GM08714 (cell line): Measurements from ENCODE around the gene TBX2.
"Not testable (repeated sequence)": the region's sequence is repeated elsewhere in the genome, so short reads cannot be mapped to it uniquely, and the experiment has no call there.

ENCODE experiments used
- H3K4me3 ChIP-seq: fragments of 200-500 bp; sonication (Bioruptor generic); 2 replicates; pipeline ENCODE4 v1.5.1; 2014; ENCODE audit warnings: mild to moderate bottlenecking, low read length, inconsistent platforms
- ZNF274 ChIP-seq: IDR thresholded peaks from 2 replicates; pipeline ENCODE4 v1.6.1; 2012; ENCODE audit warnings: mild to moderate bottlenecking, low read depth, low read length

Gene TBX2

GRCh38 chr17:61447358-61447757 lies 47.7 kb downstream of the TBX2 start:
- no peak overlapping the region for H3K4me3 ChIP-seq
- no peak for TF ChIP-seq ZNF274

GRCh38 chr17:61448042-61448441 lies 48.4 kb downstream of the TBX2 start:
- TF ChIP-seq ZNF274, result no peak
- H3K4me3 ChIP-seq, result no peak overlapping the region

- H3K4me3 ChIP-seq, result not testable (repeated sequence)
Measured at GRCh38 chr17:61449140-61449539, 49.5 kb downstream of the TBX2 start.

GRCh38 chr17:61449707-61450640 lies 50.3 kb downstream of the TBX2 start:
- H3K4me3 ChIP-seq, result no peak overlapping the region
- TF ChIP-seq ZNF274, result no peak

GRCh38 chr17:61450641-61451537 lies 51.2 kb downstream of the TBX2 start:
- no peak for TF ChIP-seq ZNF274
- H3K4me3 ChIP-seq, result no peak overlapping the region

GRCh38 chr17:61451538-61452300 lies 52.1 kb downstream of the TBX2 start:
- TF ChIP-seq ZNF274, result no peak
- H3K4me3 ChIP-seq, result no peak overlapping the region

GRCh38 chr17:61452301-61453290 lies 53.0 kb downstream of the TBX2 start, which contains the start of gene TBX4:
Gene TBX4 (plus strand): TSS chr17:61452422. CDS start chr17:61456491, 4,069 bp downstream.
- no peak within 1 kb of the TSS for H3K4me3 ChIP-seq
- no peak for TF ChIP-seq ZNF274

GRCh38 chr17:61453566-61454380 lies 54.1 kb downstream of the TBX2 start:
- no peak overlapping the region for H3K4me3 ChIP-seq

GRCh38 chr17:61454381-61455323 lies 55.0 kb downstream of the TBX2 start:
- no peak for TF ChIP-seq ZNF274
- H3K4me3 ChIP-seq, result no peak overlapping the region

More at GRCh38 chr17:61453566-61454380, 54.1 kb downstream of the TBX2 start:
- no peak for TF ChIP-seq ZNF274

GRCh38 chr17:61455324-61456060 lies 55.8 kb downstream of the TBX2 start:
- no peak for TF ChIP-seq ZNF274
- H3K4me3 ChIP-seq, result no peak overlapping the region
